WI38 (cell line): ENCODE results near the gene CREB5.

Source experiments
- H3K4me3 ChIP-seq: 2 replicates; pipeline ENCODE4 v1.5.1; 2011; ENCODE audit warnings: low read depth, mild to moderate bottlenecking, control low read depth, low read length
- CTCF ChIP-seq: IDR thresholded peaks from 2 replicates; pipeline ENCODE4 v1.5.1; 2012; ENCODE audit warnings: low read depth, mild to moderate bottlenecking, control low read depth, low read length

Gene CREB5

GRCh38 chr7:28758186-28758585 lies 345.9 kb downstream of the CREB5 start:
- TF ChIP-seq CTCF: no peak
- no peak overlapping the region for H3K4me3 ChIP-seq

DNA sequence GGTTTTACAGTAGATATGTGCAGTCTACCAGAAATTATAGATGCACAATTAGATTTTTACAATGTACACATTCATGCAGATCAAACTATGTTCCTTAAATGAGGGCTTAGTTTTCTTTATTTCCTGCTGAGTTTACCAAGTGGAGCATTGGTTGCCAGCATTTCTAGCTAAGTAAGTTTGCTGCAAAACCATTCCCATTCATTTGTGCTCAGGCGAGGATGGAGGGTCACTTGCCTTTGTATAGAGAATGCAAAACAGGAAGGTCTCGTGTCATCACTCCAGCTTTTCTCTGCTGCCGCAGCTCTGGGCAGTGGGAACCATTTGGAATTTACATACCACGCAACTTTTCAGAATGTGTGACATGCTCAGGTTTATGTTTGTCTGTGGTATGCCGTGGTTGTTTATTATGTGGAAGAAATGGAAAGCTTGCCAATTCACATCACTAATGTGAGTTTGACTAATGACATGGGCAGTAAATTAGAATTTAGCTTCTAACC lies 347.2 kb downstream of the CREB5 start:
- no peak for TF ChIP-seq CTCF
- no peak overlapping the region for H3K4me3 ChIP-seq

DNA sequence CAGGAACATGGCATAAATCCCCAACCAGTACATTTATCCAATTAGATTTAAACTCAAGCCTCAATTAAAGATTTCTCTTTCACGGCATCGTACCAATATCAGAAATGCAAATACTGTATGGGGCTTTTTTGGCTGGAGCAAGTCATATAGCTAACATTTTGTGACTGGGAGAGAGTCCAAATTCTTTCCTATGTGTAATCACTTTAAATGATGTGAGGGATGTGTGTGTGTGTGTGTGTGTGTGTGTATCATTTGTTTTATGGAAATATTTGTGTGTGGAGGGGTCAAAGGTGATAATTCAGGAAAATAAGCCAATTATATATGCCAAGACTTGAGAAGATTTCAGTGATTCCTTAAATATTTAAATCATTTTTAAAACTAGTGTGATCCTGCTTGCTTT lies 349.2 kb downstream of the CREB5 start:
- no peak for TF ChIP-seq CTCF
- H3K4me3 ChIP-seq: no peak overlapping the region

DNA sequence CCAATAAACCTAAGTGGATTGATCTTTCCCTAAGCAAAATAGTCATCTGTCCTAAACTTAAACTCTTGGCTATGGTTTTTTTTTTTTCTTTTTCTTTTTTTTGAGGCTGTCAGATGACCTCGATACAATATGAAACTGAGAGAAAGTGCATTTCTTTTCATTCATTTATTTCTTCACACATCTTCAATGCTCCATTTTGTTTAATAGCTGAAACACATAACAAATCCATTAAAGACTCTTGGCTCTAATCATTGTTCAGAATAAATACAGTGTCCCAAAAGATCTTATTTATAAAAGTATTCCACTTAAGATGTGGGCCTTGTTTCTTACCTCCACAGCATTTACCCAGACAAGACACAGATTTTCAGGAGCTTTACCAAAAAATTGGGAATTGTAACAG lies 350.3 kb downstream of the CREB5 start:
- no peak for TF ChIP-seq CTCF
- no peak overlapping the region for H3K4me3 ChIP-seq

DNA sequence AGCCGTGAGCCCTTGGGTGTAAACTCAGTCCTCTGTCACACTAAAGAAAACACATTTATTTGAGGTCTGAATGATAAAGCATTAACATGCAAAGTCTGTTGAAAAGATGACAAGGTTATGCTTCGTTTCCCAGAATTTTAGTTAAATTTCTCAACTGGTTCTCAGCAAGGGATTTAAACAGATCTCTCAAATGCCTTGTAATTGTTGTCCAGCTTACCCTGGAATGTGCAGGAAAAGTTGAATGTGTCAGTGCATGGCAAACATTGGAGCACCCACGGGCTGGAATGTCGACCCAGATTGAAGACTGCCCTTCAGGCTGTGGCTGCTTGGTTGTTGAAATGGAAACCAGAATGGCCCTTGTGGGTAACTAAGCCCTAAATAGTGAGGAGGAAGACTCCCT lies 354.0 kb downstream of the CREB5 start:
- TF ChIP-seq CTCF: no peak
- no peak overlapping the region for H3K4me3 ChIP-seq

GRCh38 chr7:28767356-28767755 lies 355.0 kb downstream of the CREB5 start:
- no peak for TF ChIP-seq CTCF
- H3K4me3 ChIP-seq: no peak overlapping the region

DNA sequence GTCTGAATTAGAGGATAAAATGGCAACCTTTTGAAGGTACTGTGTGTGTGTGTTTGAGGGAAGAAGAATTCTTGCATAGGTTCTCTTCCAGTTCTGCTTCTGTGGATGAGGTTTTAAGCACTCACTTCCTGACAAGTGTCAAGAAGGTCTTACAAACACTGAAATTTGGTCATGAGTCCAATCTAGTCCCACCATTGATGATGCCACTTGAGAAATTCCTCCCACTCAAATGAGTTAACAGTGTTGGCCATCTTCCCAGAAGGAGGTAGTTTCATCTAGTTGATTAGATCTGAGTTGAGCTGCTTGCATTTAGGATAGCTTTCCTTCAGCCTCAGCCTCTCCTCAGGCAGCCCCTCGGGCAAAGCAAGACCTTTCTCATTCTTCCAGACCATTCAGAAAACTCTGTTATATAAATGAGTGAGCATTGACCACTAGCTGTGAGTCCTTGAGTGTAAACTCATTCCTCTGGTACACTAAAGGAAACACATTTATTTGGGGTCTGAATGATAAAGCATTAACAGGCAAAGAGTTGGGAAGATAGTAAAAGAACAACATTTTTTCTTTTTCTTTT lies 356.3 kb downstream of the CREB5 start:
- H3K4me3 ChIP-seq: no peak overlapping the region
- TF ChIP-seq CTCF: no peak
